Colon (tissue), 2 donors: Measurements from ENCODE around the gene SPSB3.

Source experiments
- FAIRE-seq: peaks from 2 replicates; lab custom pipeline; 2012; peaks lifted over from hg19 to GRCh38; lab: Jason Lieb, UNC
- donor health status: control.
- donor health status: control.

SPSB3 gene

DNA sequence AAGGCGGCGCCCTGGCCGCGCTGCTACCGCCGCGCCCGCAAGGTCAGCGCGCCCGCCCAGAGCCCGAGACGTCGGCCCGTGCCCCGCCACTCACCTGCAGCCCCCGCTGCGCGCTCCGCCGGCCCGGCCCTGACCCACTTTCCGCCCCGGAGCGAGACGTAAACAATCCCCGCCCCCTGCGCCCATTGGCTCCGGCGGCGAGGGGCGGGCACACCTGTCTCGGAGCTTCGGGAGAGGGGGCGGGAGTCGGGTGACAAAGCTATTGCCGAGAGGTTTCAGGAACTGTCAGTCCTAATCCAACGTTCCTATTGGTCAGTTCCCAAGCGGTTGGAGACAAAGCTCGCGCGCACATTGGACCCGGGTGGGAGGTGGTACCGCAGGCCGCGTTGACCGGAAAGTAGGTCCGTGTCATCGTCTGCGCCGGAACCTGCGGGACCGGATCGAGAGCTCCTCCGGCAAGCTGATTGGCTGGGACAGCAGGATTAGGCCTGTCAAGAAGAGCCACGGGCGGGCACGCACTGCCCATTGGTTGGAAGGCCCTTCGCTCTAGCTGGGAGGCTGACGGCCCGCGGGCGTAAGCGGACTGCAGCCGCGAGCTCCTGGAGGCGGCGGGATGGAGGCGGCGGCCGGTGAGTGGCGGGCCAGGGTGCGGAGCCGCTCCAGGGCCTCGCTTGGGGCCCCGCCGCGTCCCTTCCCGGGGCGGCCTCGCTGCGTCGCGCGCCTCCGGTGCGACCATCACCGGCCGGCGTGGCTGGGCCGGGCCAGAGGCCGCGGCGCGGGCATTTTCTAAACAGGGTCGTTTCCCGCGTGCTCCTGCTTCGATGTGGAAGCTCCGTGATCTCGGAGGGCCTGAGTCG, at the start of gene SPSB3, which contains the start of gene NUBP2:
Gene SPSB3, minus strand, starts transcription at position 164 of the 857 bp plus-strand sequence. CDS start 1,088 bp downstream, outside the sequence.
Gene NUBP2, plus strand, starts transcription at position 553 of the 857 bp plus-strand sequence. Its CDS starts 61 bp downstream, at position 614.
- peak; percentile 96 for FAIRE-seq

DNA sequence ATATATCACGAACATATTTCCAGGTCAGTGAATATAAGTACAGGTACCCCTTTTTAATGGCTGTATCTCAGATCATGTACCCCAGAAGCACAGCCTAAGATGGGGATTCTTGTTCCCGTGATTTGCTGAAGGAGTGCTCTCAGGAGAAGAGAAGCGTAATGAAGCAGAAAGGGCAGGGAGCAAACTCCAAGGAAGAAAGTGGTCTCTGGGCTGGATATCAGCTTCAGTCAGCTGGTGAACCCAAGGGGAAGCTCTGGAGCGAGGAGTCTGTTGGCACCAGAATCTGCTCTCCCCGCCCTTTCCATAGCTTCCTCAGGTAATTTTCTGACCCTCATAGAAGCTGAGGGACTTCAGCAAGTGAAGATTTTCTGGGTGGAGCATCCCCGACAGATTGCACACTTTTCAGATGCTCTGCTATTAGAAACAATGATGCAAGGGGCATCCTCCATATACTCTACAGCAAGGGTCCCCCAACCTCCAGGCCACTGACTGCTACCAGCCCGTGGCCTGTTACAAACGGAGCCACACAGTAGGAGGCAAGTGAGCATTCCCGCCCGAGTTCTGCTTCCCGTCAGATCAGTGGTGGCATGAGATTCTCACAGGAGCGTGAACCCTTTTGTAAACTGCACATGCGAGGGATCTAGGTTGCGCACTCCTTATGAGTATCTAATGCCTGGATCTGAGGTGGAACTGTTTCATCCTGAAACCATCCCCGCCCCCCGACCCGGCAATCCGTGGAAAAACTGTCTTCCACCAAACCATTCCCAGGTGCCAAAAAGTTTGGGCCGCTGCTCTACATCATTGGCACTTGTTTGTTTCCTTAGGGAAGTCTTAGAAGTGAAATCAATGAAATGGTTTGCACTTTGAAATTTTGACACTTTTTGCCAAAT, 49.1 kb upstream of the SPSB3 start:
- FAIRE-seq, result no peak

DNA sequence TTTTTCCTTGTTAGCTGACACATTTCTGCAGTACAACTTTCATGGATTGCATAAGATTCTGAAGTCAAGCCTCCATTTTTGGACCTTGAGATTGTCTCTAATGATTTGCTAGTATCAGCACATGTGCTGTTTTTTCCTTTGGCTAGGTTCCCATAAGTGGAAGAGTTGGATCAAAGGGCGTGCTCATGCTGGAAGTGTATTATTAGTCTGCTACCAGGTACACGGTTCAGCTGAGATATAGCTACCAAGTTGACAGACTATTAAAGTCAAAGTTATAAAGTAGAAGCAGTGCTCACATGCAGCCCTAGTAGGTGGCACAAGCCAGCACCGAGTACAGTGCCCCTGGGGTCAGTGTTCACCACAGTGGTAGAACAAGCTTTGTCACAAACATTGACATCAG, 47.8 kb upstream of the SPSB3 start:
- FAIRE-seq, result no peak

DNA sequence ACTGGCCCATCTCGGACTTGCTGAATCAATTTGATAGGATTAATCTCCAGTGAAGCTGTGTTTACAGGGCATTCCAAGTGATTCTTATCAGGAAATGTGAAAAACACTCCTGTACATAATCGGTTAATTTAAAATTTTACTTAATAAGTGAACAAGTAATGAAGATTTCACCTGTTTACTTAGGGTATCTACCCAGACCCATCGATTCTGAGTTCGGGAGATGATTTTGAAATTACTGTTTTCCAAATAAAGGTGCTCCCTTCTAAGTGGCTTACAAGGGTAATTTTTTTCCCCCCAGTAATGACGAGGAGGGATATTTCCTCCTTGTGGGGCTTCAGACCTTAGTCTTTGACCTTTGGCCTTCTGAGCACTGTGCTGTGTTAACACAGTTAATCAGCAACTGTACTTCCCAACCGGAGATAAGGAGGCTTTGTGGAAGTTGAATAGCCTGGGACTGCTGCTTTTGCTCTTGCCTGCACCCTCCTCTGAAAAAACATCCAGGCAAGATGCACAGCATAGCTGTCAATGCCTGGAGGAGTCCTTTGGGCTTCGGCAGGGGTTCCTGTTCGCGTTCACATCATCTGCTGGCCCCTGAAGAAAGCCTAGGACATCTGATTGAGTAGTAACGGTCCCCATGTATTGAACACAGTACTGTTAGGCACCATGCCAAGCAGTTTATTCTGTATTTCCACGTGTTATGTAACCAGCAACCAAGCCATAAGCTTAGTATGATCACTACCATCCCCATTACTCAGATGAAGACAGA, 46.5 kb upstream of the SPSB3 start:
- no peak for FAIRE-seq

DNA sequence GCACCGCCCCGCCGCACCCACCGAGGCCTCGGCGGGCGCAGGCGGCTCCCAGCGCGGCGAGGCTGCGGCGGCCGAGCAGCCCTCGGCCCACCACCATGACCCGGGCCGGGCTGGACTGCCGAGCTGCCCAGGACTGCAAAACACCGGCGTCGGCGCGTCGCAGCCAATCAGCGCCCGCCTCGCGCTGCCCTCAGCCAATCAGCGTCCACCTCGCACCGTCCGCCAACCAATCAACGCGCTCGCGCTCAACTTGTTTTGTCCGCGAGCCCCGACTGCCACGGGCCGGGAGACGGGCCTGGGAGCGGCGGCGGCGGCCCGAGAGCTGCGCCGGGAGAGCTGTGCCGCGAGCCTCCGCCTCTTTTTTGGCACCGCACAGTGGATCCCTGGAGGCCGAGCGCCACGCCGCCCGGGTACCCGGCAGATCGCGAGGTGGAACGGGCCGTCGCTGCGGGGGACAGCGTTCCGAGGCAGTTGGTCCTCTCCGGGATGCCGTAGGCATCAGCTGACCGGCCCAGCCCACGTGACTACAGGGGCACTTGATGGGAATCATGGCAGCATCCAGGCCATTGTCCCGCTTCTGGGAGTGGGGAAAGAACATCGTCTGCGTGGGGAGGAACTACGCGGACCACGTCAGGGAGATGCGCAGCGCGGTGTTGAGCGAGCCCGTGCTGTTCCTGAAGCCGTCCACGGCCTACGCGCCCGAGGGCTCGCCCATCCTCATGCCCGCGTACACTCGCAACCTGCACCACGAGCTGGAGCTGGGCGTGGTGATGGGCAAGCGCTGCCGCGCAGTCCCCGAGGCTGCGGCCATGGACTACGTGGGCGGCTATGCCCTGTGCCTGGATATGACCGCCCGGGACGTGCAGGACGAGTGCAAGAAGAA, 44.6 kb upstream of the SPSB3 start, which contains the start of the genes FAHD1 and HAGH:
Gene FAHD1, plus strand, starts transcription at position 516 of the 883 bp plus-strand sequence. Its CDS starts 33 bp downstream, at position 549.
Gene HAGH, minus strand, starts transcription at position 135 of the 883 bp plus-strand sequence. Its CDS starts 38 bp downstream, at position 97.
- no peak for FAIRE-seq

- no peak for FAIRE-seq
These were observed 43.7 kb upstream of the SPSB3 start for GRCh38 chr16:1825864-1826690.

GRCh38 chr16:1825381-1825863, 43.1 kb upstream of the SPSB3 start:
- no peak for FAIRE-seq

DNA sequence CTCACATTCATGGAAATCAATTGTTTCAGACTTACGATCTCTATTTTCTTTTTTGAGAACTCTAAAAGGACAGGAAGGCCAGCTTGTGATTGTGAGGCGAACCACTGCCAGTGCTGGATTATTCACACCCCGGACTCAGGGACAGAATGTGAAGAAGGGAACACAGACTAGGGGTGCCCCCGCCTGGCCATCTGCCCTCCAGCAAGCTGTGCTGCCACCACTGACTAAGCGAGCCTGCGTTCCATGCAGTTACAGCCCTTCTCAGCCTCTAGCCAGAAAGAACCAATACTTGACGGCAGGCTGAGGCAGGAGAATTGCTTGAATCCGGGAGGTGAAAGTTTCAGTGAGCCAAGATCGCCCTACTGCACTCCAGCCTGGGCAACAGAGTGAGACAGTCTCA, 41.5 kb upstream of the SPSB3 start:
- FAIRE-seq, result no peak

DNA sequence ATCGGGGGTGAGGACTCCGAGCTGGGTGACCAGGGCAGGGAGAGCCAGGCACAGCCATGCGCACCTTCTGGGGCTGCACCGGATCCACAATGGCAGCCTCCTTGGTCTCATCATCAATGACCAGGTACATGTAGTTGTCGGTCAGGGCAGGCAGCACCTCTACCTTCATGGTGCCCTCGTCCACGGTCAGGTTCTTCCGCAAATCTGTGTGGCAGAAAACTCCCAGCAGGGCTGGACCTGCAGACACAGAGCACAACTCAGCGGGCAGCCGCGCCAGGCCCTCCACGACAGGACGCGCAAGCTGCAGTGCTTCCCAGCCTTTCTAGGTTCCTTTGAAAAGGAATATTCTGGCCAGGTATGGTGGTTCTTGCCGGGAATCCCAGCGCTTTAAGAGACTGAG, 40.4 kb upstream of the SPSB3 start:
- no peak for FAIRE-seq

DNA sequence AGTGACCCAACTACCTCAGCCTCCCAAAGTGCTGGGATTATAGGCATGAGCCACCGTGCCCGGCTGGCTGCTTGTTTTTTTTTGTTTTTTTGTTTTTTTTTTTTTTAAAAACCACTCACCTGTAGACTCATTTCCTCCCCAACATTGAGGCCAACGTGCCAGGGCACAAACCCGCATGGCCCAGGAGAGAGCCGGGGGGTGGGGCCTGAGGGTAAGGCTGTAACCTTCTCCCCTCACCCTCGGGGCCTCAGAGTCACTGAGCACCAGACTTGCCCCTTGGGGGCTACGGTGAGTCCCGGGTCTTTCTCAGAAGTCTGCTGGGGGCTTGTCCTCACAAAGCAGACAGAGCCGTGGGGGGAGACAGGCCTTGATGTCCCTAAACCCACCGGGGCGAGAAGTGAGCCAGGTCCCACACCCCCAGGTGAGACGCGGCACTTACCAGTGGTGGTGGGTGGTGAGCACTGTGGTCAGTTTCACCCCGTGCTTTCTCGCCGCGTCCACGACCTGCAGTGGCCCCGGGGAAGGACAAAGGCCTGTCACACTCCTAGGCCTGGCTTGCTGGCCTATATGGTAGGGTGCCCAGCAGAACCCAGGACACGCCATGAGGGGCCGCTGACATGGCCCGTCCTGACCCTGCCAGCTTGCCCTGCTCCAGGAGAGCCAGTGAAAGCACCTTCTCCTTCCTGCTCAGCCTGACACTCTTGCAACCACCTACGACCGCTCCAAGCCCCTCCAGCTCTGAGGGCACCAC, 39.7 kb upstream of the SPSB3 start:
- FAIRE-seq, result no peak

DNA sequence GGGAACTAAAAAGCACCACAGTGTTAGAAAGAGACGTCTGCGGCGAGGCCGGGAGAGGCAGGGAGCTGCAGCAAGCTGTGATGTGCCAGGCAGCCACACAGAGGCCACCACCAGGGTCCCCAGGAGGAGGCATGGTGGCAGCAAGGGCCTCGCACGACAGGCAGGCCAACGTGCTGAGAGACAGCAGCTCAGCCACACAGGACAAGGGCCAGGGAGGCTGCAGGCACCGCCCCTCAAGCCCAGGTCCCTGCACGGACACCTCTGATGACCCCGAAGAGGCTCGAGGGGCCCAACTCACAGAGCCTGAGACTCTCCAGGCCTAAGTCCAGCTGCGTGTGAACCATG, 38.5 kb upstream of the SPSB3 start:
- FAIRE-seq, result no peak

GRCh38 chr16:1820096-1820945, 38.0 kb upstream of the SPSB3 start:
- no peak for FAIRE-seq

DNA sequence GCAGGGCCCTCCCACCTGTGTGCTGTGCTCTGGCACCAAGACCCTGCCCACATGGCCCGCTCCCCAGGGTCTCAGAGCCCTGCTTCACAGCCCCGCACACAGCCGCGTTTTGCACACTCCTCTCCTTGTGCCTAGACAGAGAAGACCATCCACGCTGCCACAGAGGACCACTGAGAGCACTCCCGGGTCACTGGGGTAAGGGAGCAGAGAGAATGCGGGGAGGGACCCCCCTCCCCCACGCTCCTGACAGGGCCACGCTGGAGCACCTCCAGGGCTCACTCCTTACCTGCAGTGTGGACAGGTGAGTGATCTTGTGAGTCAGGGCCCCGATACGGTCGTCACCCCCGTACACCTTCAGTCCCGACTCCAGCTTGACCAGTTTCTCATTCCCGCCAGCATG, 37.2 kb upstream of the SPSB3 start:
- FAIRE-seq, result no peak

DNA sequence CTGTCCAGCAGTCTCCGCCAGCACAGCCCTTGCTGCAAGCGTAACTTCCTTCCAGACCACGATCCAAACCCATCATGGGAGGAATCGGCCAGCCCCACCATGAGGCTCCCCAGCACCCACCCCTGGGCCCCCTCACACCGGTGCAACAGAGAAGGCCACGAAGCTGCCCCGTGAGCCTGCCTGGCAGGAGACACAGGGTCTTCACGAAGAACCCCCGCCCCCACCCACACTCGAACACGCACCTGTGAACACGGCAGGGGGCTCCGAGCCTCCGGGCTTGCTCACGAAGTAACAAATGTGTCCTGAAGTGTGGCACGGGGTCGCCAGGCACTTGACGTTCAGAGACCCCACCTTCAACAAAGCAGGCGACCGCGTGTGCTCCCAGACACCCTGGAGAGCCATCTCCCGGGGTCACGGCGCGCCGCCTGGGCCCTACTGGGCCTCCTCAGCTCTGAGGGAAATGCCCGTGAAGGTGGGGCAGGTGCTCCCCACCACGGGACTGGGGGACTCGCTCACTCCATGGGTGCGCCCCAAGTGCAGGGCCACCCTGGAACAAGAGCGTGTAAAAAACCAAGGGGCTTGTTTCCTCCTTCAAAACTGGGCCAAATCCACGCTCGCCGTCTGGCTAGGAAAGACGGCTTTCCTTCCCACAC, 36.6 kb upstream of the SPSB3 start:
- FAIRE-seq, result no peak

GRCh38 chr16:1818204-1818872, 36.0 kb upstream of the SPSB3 start:
- FAIRE-seq, result no peak

DNA sequence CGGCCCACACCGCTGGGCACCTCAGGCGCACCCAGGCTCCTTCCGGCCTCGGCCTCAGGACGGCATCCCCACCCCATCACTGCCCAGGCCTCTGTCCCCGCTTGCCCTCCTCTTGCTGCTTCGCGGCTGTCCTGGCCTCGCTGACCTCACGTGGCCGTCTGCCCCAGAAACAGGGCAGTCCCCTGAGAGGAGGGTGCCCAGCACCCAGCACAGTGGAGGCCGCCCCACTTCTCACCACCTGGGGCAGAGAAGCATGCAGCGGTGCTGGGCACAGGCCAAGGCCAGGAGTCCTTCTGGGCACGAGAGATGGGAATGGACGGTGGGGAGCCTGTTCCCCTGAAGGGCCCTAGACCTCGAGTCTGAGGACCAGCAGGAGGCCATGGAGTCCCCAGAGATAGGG, 35.3 kb upstream of the SPSB3 start:
- no peak for FAIRE-seq

- FAIRE-seq, result no peak
These were observed 34.9 kb upstream of the SPSB3 start for GRCh38 chr16:1817276-1817589.
